Fibroblast of skin of scalp (primary cell): Measurements from ENCODE around the gene FAM131B.

ENCODE experiments used
- DNase-seq: peaks from one replicate; pipeline ENCODE4 v3.0.0-alpha.2; 2013

FAM131B gene

DNA sequence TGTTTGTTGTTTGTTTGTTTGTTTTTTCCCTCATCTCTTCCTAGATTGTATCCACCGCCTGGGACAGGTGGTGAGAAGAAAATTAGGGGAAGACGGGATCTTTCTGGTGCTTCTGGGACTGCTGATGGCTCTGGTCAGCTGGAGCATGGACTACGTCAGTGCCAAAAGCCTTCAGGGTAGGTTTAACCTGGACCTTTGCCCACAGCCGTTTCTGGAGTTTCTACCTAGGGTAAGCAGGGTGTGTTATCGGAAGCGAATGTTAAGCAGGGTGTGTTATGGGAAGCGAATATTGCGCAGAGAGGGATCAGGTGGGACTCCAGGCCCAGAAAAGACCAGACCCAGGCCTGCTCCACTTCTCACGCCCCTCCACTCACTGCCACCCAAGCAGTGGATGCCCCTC lies 41.9 kb downstream of the FAM131B start:
- DNase-seq: no peak

DNA sequence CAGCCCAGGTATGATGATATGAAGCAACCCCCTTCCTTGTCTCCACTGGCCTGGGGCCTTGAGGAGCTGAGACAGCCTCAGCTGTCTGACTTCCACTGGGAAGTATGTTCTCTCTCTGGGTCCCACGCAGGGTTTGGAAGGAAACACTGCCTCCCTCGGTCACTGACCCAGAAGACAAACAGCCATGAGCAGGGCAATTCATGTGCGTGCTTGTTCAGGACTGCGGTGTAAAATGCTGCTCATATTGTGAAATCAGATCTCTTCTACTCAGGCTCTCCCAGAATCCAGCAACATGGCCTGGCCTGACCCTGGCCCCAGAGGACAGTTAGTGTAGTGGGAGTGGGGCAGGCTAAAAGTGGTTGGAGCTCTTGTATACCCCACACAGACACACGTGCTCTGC lies 43.9 kb downstream of the FAM131B start:
- DNase-seq: peak; percentile 59

DNA sequence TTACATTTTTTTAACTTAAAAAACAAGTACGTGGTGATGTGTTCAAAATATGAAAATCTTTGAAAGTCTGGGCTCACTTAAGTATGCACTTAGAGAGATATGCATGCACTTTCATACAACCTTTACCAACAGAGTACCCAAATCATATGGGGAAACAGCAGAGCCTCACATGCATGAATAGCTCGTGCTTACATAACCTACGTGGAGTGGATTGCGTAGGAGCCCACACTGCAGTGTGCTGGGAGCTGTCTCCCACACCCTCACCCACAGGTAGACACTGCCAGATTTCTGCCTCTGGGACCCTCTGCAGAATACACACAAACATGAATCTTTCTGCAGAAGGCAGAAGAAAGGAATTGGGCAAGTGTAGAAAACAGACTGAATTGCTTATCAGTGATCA lies 46.0 kb downstream of the FAM131B start:
- DNase-seq: no peak

DNA sequence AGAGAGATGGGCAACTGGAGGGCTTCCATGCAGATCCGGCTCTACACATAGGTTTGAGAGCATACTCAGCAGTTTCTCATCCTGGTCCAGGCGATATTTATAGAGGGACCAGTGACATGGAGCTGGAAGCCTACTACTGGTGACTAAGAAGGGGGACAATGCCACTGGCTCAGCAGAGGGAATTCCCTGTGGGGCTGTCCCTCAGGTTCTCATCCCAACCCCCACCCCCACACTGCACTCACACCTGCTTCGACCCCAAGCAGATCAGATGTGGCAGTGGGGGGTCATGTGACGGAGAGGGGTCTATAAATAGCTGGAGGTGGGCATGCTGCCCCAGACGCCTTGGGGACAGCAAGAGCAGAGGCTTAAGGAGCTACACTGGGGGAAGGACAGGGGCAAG lies 46.7 kb downstream of the FAM131B start, which contains the start of gene CLCN1:
Gene CLCN1 (plus strand): TSS at position 336 of the 400 bp plus-strand sequence. CDS start 102 bp downstream, outside the sequence.
- DNase-seq: no peak

DNA sequence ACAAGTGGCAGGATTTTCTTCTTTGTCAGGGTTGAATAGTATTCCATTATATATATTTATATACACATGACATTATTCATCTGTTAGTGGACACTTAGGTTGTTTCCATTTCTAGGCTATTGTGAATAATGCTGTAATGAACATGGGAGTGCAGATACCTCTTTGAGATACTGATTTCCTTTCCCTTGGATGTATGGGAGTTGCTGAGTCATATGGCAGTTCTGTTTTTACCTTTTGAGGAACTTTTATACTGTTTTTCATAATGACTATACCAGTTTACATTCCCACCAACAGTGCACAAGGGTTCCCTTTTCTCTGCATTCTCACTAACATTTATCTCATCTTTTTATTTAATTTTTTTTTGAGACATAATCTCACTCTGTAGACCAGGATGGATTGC lies 48.4 kb downstream of the FAM131B start:
- no peak for DNase-seq

DNA sequence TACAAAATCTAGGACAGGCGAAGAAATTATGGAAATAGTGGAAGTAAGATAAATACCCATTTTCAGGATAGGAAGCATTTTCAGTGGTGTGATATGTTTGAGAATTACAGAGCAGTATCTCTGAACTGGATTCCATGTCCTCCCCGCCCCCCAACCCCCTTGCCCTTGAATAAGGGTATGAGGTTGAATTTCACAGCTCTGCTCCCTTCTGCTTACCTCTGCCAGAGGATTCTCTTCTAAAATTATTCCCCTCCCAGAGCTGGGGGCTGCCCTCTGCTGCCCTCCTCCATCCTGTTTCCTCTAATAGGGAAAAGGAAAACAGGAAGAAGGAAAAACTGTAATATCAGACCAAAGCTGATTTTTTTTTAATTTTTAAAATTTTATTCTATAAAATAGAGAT lies 53.9 kb downstream of the FAM131B start:
- DNase-seq: no peak

DNA sequence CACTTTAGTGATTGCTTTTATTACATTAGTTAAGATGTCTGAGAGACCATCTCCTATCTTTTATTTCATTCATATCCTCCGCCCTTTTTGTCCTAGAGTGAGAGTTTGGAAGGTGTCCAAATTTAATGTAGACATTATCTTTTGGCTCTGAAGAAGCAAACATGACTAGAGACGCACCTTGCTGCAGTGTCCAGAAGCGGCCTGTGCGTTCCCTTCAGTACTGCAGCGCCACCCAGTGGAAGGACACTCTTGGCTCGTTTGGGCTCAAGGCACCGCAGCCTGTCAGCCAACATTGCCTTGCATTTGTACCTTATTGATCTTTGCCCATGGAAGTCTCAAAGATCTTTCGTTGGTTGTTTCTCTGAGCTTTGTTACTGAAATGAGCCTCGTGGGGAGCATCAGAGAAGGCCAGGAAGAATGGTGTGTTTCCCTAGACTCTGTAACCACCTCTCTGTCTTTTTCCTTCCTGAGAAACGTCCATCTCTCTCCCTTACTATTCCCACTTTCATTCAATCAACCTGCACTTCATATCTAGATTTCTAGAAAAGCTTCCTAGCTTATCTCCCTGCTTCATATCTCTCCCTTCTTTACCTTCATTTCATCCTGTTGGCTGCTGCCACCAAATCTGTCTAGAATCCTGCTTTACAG lies 57.0 kb downstream of the FAM131B start:
- DNase-seq: peak; percentile 54

DNA sequence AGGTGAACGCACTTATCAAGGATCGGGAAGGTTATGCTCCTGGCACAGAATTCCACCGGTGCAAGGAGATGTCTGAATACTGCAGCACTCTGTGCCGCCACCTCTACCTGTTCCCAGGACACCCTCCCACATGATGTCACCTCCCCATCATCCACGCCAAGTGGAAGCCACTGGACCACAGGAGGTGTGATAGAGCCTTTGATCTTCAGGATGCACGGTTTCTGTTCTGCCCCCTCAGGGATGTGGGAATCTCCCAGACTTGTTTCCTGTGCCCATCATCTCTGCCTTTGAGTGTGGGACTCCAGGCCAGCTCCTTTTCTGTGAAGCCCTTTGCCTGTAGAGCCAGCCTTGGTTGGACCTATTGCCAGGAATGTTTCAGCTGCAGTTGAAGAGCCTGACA lies 57.6 kb downstream of the FAM131B start:
- no peak for DNase-seq

DNA sequence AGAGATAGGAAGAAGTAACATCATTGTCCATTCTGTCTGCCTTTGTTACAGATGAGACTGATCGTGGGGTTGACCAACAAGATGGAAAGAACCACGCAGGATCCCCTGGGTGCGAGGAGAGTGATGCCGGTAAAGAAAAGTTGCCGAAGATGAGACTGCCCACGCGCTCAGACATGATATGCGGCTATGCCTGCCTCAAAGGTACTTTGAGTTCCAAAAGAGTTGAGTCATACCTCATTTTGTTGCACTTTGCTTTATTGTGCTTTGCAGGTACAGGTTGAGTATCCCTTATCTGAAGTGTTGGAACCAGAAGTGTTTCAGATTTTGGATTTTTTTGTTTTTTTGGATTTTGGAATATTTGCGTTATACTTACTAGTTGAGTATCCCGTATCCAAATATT lies 58.8 kb downstream of the FAM131B start:
- no peak for DNase-seq
